ENCODE results near the gene VPS13D.

Gene VPS13D

DNA sequence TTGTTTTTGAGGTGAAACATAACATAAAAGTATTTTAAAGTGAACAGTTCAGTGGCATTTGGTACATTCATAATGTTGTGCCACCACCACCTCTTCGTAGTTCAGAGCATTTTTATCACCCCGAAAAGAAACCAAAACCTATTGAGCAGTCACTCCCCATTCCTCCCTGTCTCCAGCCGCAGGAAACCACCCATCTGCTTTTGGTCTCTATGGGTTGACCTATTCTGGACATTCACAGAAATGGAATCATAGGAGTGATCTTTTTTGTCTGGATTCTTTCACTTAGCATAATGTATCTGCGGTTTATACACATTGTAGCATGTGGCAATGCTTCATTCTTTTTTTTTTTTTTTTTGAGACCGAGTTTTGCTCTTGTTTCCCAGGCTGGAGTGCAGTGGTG lies 141.2 kb downstream of the VPS13D start:
- TF ChIP-seq NFIC (IDR thresholded peaks at IDR 0.05) (no peak), YY1 (IDR thresholded peaks at IDR 0.05; ENCODE audit: low read depth) (no peak), ZBTB7A (IDR thresholded peaks at IDR 0.05; ENCODE audit: low read depth) (no peak), CREB1 (IDR thresholded peaks at IDR 0.05; ENCODE audit: low read depth) (no peak), EGR1 (IDR thresholded peaks at IDR 0.05) (no peak), TEAD4 (IDR thresholded peaks at IDR 0.05) (no peak), RAD21 (IDR thresholded peaks at IDR 0.05; ENCODE audit: low read depth) (no peak), TCF12 (IDR thresholded peaks at IDR 0.05; ENCODE audit: low read depth) (no peak)
- TF ChIP-seq, protein P1, sequence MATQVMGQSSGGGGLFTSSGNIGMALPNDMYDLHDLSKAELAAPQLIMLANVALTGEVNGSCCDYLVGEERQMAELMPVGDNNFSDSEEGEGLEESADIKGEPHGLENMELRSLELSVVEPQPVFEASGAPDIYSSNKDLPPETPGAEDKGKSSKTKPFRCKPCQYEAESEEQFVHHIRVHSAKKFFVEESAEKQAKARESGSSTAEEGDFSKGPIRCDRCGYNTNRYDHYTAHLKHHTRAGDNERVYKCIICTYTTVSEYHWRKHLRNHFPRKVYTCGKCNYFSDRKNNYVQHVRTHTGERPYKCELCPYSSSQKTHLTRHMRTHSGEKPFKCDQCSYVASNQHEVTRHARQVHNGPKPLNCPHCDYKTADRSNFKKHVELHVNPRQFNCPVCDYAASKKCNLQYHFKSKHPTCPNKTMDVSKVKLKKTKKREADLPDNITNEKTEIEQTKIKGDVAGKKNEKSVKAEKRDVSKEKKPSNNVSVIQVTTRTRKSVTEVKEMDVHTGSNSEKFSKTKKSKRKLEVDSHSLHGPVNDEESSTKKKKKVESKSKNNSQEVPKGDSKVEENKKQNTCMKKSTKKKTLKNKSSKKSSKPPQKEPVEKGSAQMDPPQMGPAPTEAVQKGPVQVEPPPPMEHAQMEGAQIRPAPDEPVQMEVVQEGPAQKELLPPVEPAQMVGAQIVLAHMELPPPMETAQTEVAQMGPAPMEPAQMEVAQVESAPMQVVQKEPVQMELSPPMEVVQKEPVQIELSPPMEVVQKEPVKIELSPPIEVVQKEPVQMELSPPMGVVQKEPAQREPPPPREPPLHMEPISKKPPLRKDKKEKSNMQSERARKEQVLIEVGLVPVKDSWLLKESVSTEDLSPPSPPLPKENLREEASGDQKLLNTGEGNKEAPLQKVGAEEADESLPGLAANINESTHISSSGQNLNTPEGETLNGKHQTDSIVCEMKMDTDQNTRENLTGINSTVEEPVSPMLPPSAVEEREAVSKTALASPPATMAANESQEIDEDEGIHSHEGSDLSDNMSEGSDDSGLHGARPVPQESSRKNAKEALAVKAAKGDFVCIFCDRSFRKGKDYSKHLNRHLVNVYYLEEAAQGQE (IDR thresholded peaks at IDR 0.05; ENCODE audit: low read depth), result no peak

DNA sequence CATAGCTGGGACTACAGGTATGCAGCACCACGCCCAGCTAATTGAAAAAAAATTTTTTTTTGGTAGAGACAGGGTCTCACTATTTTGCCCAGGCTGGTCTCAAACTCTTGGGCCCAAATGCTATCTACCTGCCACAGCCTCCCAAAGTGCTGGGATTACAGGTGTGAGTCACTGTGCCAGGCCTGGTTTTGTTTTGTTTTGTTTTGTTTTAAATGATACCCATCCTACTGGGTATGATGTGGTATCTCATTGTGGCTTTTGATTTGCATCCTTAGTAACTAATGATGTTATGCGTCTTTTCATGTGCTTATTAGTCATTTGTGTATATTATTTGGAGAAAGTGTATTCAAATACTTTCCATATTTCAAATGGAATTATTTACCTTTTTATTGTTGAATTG lies 142.3 kb downstream of the VPS13D start:
- TF ChIP-seq CEBPB (IDR thresholded peaks at IDR 0.05), result no peak
- no peak for TF ChIP-seq EP300 (IDR thresholded peaks at IDR 0.05; ENCODE audit: borderline replicate concordance)
- no peak for TF ChIP-seq ZBTB7A (IDR thresholded peaks at IDR 0.05; ENCODE audit: low read depth)
- TF ChIP-seq TAF1 (IDR thresholded peaks at IDR 0.05; ENCODE audit: low read depth), result no peak
- no peak for TF ChIP-seq FOXM1 (IDR thresholded peaks at IDR 0.05; ENCODE audit: borderline replicate concordance, low read depth)
- TF ChIP-seq, protein P1 (IDR thresholded peaks at IDR 0.05; ENCODE audit: low read depth), result no peak
- no peak for TF ChIP-seq TEAD4 (IDR thresholded peaks at IDR 0.05)
- TF ChIP-seq, protein P2, sequence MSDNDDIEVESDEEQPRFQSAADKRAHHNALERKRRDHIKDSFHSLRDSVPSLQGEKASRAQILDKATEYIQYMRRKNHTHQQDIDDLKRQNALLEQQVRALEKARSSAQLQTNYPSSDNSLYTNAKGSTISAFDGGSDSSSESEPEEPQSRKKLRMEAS (IDR thresholded peaks at IDR 0.05), result no peak
- TF ChIP-seq TCF12 (IDR thresholded peaks at IDR 0.05; ENCODE audit: low read depth), result no peak
- TF ChIP-seq NFIC (IDR thresholded peaks at IDR 0.05), result no peak
- no peak for TF ChIP-seq RAD21 (IDR thresholded peaks at IDR 0.05; ENCODE audit: low read depth)
- no peak for TF ChIP-seq YY1 (IDR thresholded peaks at IDR 0.05; ENCODE audit: low read depth)
- no peak for TF ChIP-seq EGR1 (IDR thresholded peaks at IDR 0.05)
- no peak for TF ChIP-seq CREB1 (IDR thresholded peaks at IDR 0.05; ENCODE audit: low read depth)
- TF ChIP-seq, protein P3, sequence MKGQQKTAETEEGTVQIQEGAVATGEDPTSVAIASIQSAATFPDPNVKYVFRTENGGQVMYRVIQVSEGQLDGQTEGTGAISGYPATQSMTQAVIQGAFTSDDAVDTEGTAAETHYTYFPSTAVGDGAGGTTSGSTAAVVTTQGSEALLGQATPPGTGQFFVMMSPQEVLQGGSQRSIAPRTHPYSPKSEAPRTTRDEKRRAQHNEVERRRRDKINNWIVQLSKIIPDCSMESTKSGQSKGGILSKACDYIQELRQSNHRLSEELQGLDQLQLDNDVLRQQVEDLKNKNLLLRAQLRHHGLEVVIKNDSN (IDR thresholded peaks at IDR 0.05), result no peak

DNA sequence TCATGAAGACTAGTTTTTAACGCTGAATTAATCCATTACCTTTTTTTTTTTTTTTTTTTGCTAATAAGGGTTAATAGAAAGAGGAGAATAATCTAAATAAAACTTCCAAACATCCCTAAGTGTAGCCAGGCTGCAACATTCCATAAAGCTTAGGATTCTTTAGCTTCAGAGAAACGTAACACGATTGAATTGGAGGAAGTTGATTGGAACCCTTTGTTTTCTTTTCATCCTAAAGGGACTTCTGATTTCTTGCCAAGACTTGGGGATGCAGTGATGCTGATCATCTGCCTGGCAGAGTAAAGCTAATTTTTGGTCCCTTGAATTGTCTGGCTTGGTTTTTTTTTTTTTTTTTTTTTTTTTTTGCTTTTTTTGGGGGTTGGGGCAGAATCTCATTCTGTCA lies 142.9 kb downstream of the VPS13D start:
- no peak for TF ChIP-seq TAF1 (IDR thresholded peaks at IDR 0.05; ENCODE audit: low read depth)
- no peak for TF ChIP-seq FOXM1 (IDR thresholded peaks at IDR 0.05; ENCODE audit: borderline replicate concordance, low read depth)
- no peak for TF ChIP-seq CEBPB (IDR thresholded peaks at IDR 0.05)
- TF ChIP-seq, protein P2 (IDR thresholded peaks at IDR 0.05), result no peak
- TF ChIP-seq YY1 (IDR thresholded peaks at IDR 0.05; ENCODE audit: low read depth), result no peak
- TF ChIP-seq RAD21 (IDR thresholded peaks at IDR 0.05; ENCODE audit: low read depth), result no peak
- no peak for TF ChIP-seq CREB1 (IDR thresholded peaks at IDR 0.05; ENCODE audit: low read depth)
- TF ChIP-seq ZBTB7A (IDR thresholded peaks at IDR 0.05; ENCODE audit: low read depth), result no peak
- TF ChIP-seq, protein P1 (IDR thresholded peaks at IDR 0.05; ENCODE audit: low read depth), result no peak
- no peak for TF ChIP-seq EP300 (IDR thresholded peaks at IDR 0.05; ENCODE audit: borderline replicate concordance)
- no peak for TF ChIP-seq EGR1 (IDR thresholded peaks at IDR 0.05)
- no peak for TF ChIP-seq TCF12 (IDR thresholded peaks at IDR 0.05; ENCODE audit: low read depth)
- TF ChIP-seq, protein P3 (IDR thresholded peaks at IDR 0.05), result no peak
- no peak for TF ChIP-seq TEAD4 (IDR thresholded peaks at IDR 0.05)
- no peak for TF ChIP-seq NFIC (IDR thresholded peaks at IDR 0.05)

DNA sequence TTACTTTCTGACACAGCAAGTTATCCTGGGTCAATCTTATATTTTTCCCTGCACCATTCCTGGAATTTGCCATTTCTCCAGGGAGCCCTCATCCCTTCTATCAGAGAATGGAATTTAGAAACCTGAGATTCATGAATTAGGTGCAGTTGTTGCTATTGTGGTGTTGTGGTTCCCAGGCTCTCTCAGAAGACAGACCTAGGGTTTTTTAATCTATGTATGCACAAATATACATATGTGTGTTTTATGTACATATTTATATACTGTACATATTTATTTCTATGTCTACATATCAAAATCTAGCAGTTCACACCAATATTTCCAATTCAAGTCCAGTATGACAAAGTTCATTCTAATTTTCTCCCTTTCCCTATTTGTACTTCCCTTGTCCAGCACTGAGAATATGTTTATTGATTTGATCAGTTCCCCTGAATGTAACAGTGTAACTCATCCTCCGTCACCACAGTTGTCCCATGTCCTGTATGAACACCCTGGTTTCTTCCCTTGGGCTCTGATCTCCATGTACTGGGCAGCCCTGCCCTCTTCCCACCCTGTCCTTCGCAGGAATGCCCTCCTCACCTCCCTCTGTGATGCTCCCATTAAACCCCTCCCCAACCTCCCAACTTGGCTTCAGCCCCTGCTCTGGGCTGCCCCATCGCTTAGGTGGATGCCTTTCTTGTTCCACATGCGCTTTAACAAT lies 145.5 kb downstream of the VPS13D start:
- TF ChIP-seq EP300 (IDR thresholded peaks at IDR 0.05; ENCODE audit: borderline replicate concordance), result no peak
- TF ChIP-seq, protein P1 (IDR thresholded peaks at IDR 0.05; ENCODE audit: low read depth), result no peak
- TF ChIP-seq ZBTB7A (IDR thresholded peaks at IDR 0.05; ENCODE audit: low read depth), result no peak
- no peak for TF ChIP-seq FOXM1 (IDR thresholded peaks at IDR 0.05; ENCODE audit: borderline replicate concordance, low read depth)
- no peak for TF ChIP-seq TCF12 (IDR thresholded peaks at IDR 0.05; ENCODE audit: low read depth)
- no peak for TF ChIP-seq RAD21 (IDR thresholded peaks at IDR 0.05; ENCODE audit: low read depth)
- no peak for TF ChIP-seq CREB1 (IDR thresholded peaks at IDR 0.05; ENCODE audit: low read depth)
